OCI-LY3 (cell line): ENCODE measurements around the gene ZNF853.

Experiments used
- H2AFZ ChIP-seq: fragments of 200-600, 300-600 bp; shearing (Covaris generic); 2 replicates; pipeline ENCODE4 v1.6.0; 2014; ENCODE audit warnings: antibody characterized with exemption, low read depth, low read length
- H3K27ac ChIP-seq: fragments of 200-600, 300-600 bp; sonication (generic); 2 replicates; pipeline ENCODE4 v1.5.1; 2014; ENCODE audit warnings: mild to moderate bottlenecking, low read length, moderate library complexity, mixed read lengths
- H3K27me3 ChIP-seq: fragments of 200-600, 300-600 bp; sonication (generic); 2 replicates; pipeline ENCODE4 v1.6.1; 2014; ENCODE audit warnings: low read depth, low read length, mixed read lengths
- H3K36me3 ChIP-seq: fragments of 200-600, 300-600 bp; sonication (generic); replicated peaks from 2 replicates; pipeline ENCODE3; 2014; ENCODE audit warnings: low read depth, low read length, mixed read lengths
- H3K4me1 ChIP-seq: fragments of 300-600, 200-600 bp; sonication (generic); 2 replicates; pipeline ENCODE4 v1.6.1; 2014; ENCODE audit warnings: low read length, mixed read lengths
- H3K4me2 ChIP-seq: fragments of 200-600, 300-600 bp; sonication (generic); 2 replicates; pipeline ENCODE4 v1.6.1; 2014; ENCODE audit warnings: low read length, mixed read lengths
- H3K4me3 ChIP-seq: fragments of 300-600, 200-600 bp; sonication (generic); 2 replicates; pipeline ENCODE4 v1.5.1; 2014; ENCODE audit warnings: antibody characterized with exemption, mild to moderate bottlenecking, low read length, moderate library complexity
- H3K79me2 ChIP-seq: fragments of 300-600, 200-600 bp; shearing (Covaris generic); 2 replicates; pipeline ENCODE4 v1.6.1; 2014; ENCODE audit warnings: mild to moderate bottlenecking, low read length, mixed read lengths
- H3K9ac ChIP-seq: fragments of 300-600, 200-600 bp; shearing (Covaris generic); 2 replicates; pipeline ENCODE4 v1.6.0; 2014; ENCODE audit warnings: mild to moderate bottlenecking, low read length, moderate library complexity
- H3K9me3 ChIP-seq: fragments of 200-600, 300-600 bp; shearing (Covaris generic); 2 replicates; pipeline ENCODE4 v1.6.1; 2014; ENCODE audit warnings: low read length, mixed read lengths; ENCODE audit not compliant: insufficient read depth
- H4K20me1 ChIP-seq: fragments of 200-600, 300-600 bp; sonication (generic); 2 replicates; pipeline ENCODE4 v1.6.1; 2016; ENCODE audit warnings: low read length, mixed read lengths; ENCODE audit not compliant: insufficient read depth
- EZH2phosphoT487 ChIP-seq: fragments of 200-600 bp; shearing (Covaris generic); IDR thresholded peaks from 2 replicates; pipeline ENCODE4 v1.6.1; 2018; ENCODE audit warnings: antibody characterized with exemption, mixed run types, low read depth
- TF ChIP-seq, protein P1 (sequence below): fragments of 200-600, 300-600 bp; sonication (generic); IDR thresholded peaks from 2 replicates; pipeline ENCODE4 v1.5.1; 2014; ENCODE audit warnings: antibody characterized with exemption, low read length, low read depth

ZNF853 gene

DNA sequence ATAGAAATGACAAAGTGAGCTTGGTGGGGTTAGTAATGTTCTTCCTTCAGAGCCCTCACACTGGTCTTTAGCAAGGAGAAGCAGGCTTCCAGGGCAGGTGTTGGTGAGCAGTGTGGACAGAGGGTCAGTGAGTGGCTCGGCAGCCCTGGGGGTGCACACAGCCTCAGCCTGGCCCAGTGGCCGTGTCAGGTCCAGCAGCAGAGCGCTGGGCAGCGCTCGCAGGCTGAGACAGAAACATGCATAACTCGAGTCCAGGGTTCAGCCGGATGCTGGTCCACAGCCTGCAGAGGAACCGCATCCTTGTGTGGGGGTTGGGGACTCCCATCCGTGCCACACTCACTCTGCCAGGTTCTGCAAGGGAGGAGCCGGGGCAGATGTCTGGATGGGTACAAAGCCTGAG lies 11.0 kb upstream of the ZNF853 start:
- no peak overlapping the region for H3K4me2 ChIP-seq
- H3K27ac ChIP-seq, result no peak overlapping the region
- H4K20me1 ChIP-seq, result no peaks in the 10 kb centered on the region
- no peaks in the 10 kb centered on the region for H3K79me2 ChIP-seq
- peaks cover 12% of the 10 kb centered on the region for H3K36me3 ChIP-seq
- H3K9me3 ChIP-seq, result no peaks in the 10 kb centered on the region
- no peak overlapping the region for H3K4me3 ChIP-seq
- H3K4me1 ChIP-seq, result no peaks in the 10 kb centered on the region
- H3K9ac ChIP-seq, result no peak overlapping the region
- no peak for TF ChIP-seq EZH2phosphoT487
- TF ChIP-seq, protein P1, sequence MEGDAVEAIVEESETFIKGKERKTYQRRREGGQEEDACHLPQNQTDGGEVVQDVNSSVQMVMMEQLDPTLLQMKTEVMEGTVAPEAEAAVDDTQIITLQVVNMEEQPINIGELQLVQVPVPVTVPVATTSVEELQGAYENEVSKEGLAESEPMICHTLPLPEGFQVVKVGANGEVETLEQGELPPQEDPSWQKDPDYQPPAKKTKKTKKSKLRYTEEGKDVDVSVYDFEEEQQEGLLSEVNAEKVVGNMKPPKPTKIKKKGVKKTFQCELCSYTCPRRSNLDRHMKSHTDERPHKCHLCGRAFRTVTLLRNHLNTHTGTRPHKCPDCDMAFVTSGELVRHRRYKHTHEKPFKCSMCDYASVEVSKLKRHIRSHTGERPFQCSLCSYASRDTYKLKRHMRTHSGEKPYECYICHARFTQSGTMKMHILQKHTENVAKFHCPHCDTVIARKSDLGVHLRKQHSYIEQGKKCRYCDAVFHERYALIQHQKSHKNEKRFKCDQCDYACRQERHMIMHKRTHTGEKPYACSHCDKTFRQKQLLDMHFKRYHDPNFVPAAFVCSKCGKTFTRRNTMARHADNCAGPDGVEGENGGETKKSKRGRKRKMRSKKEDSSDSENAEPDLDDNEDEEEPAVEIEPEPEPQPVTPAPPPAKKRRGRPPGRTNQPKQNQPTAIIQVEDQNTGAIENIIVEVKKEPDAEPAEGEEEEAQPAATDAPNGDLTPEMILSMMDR, result no peak
- no peak overlapping the region for H2AFZ ChIP-seq
- H3K27me3 ChIP-seq, result no peaks in the 10 kb centered on the region

DNA sequence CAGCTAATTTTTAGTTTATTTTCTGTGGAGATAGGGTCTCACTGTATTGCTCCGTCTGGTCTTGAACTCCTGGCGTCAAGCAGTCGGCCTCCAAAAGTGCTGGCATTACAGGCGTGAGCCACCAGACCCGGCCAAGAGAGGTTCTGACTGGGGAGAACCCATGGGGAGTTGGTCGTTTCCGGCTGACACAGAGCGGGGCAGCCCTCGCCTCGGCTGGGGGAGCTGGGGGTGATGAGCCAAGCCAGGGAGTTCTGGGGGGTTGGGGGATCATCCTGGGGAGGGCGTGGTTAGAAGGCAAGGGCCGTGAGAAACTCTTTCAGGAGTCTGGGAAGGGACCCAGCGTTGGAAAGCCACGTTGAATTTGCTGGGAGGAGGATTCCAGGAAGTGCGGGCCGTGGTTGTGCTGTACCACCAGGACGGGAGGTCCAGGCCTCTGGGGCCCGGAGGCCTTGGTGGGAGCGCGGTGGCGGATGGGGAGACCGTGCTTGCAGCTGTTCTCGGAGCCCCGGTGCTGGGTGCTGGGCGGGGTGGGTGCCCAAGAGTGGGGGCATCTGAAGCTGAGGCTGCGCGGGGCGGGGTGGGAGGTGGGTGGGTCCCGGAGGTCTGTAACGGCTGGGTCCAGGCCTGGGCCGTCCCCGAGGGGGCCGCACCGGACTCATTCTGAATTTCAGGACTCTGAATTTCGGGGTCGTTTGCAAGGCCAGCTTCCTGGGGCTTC lies 8.4 kb upstream of the ZNF853 start:
- Histone ChIP-seq H2AFZ (no peak overlapping the region), H3K4me3 (no peak overlapping the region), H3K4me1 (no peaks in the 10 kb centered on the region), H3K27ac (no peak overlapping the region), H3K9ac (no peak overlapping the region), H3K79me2 (no peaks in the 10 kb centered on the region), H3K36me3 (peaks cover 9% of the 10 kb centered on the region), H3K9me3 (no peaks in the 10 kb centered on the region), H3K27me3 (no peaks in the 10 kb centered on the region), H4K20me1 (no peaks in the 10 kb centered on the region), H3K4me2 (no peak overlapping the region)
- TF ChIP-seq EZH2phosphoT487, result no peak
- TF ChIP-seq, protein P1, result no peak

DNA sequence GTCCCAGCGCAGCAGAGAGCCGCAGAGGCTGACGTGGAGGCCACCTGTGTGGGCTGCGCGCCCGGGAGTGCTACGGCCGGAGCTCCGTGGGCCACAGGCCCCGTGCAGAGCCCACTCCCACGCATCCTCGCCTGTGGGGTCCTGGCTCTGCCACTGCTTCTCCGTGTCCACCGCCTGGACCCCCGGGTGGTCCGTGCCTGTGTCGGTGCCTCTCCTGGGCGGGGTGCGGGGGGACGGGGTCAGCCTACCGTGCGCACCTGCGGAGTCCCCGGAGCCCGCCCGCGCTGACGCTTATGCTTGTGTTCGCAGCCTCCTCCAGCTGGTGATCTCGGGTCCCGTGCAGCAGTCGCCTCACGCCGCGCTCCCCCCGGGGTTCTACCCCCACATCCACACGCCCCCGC lies 7.8 kb upstream of the ZNF853 start:
- Histone ChIP-seq H3K4me2 (no peak overlapping the region), H3K36me3 (peaks cover 4% of the 10 kb centered on the region), H3K9me3 (no peaks in the 10 kb centered on the region), H3K27me3 (no peaks in the 10 kb centered on the region), H3K9ac (no peak overlapping the region), H3K4me1 (no peaks in the 10 kb centered on the region), H3K79me2 (no peaks in the 10 kb centered on the region), H4K20me1 (no peaks in the 10 kb centered on the region), H2AFZ (no peak overlapping the region), H3K27ac (no peak overlapping the region), H3K4me3 (no peak overlapping the region)
- no peak for TF ChIP-seq EZH2phosphoT487
- TF ChIP-seq, protein P1, result no peak

DNA sequence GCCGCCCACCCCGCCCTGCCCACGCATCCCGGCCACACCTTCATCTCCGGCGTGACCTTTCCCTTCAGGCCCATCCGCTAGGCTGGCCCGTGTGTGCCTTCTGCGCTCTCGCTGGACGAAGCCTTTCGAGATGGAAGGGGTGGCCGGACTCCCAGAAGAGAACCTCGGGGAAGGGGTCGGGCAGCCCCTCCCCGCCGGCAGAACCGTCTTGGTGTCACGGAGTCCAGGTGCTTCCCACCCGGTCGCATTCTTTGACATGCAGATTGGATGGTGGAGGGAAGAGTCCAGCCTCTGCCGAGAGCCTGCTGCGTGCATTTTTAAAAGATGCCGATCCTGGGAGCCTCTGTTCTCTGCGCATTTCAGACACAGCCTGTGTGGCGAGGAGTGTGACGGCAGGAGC lies 7.3 kb upstream of the ZNF853 start:
- H3K4me1 ChIP-seq, result no peaks in the 10 kb centered on the region
- no peak overlapping the region for H2AFZ ChIP-seq
- no peak overlapping the region for H3K9ac ChIP-seq
- no peaks in the 10 kb centered on the region for H4K20me1 ChIP-seq
- no peaks in the 10 kb centered on the region for H3K27me3 ChIP-seq
- TF ChIP-seq, protein P1, result no peak
- no peak for TF ChIP-seq EZH2phosphoT487
- H3K4me3 ChIP-seq, result no peak overlapping the region
- H3K27ac ChIP-seq, result no peak overlapping the region
- H3K4me2 ChIP-seq, result no peak overlapping the region
- H3K9me3 ChIP-seq, result no peaks in the 10 kb centered on the region
- H3K36me3 ChIP-seq, result peaks cover 3% of the 10 kb centered on the region
- H3K79me2 ChIP-seq, result no peaks in the 10 kb centered on the region
